Naive thymus-derived CD8-positive, alpha-beta T cell (primary cell): Measurements from ENCODE around the gene GDI2. TPM values are rescaled to one million over a fixed set of nuclear protein-coding genes. Genes with fewer than 3 reads are reported as not detected.

ENCODE experiments used
- ATAC-seq, 2 donors: fragments of 150-1000 bp; cut with Tn5 transposase in 1 of 2; sonication (Bioruptor Pico), chemical (Tn5 transposase) in 1 of 2; 1 replicate in 1 of 2; 2 replicates in 1 of 2; pipeline ENCODE4 v1.10.0; 2021; ENCODE audit warnings: mild to moderate bottlenecking in 2 of 2, moderate library complexity in 2 of 2
- POLR2A ChIA-PET: fragments of 350-600 bp; sonication (Branson Sonifier 250); formaldehyde crosslinking; loops from one replicate; lab custom pipeline; 2021; ENCODE audit warnings: antibody characterized with exemption; lab: Charles Lee
- DNase-seq, 10 donors: peaks; one replicate each; pipeline versions ENCODE4 v3.0.0 to v3.0.0-alpha.2; 2020 to 2022
- H3K27ac Mint-ChIP-seq, 10 donors: one replicate each; pipeline ENCODE4 v1.8.0; 2020 to 2022; ENCODE audit warnings: mild to moderate bottlenecking in 10 of 10, mixed read lengths in 10 of 10, moderate library complexity in 4 of 10, inconsistent platforms in 1 of 10
- H3K27me3 Mint-ChIP-seq, 5 donors: one replicate each; pipeline ENCODE4 v1.8.0; 2021 to 2022; ENCODE audit warnings: mixed read lengths in 5 of 5
- H3K36me3 Mint-ChIP-seq, 3 donors: one replicate each; pipeline ENCODE4 v1.8.0; 2020 to 2022; ENCODE audit warnings: mixed read lengths in 3 of 3, mild to moderate bottlenecking in 2 of 3, inconsistent platforms in 1 of 3
- H3K4me1 Mint-ChIP-seq, 4 donors: one replicate each; pipeline ENCODE4 v1.8.0; 2021 to 2022; ENCODE audit warnings: mixed read lengths in 4 of 4
- H3K4me3 Mint-ChIP-seq, 10 donors: one replicate each; pipeline ENCODE4 v1.8.0; 2020 to 2022; ENCODE audit warnings: mild to moderate bottlenecking in 10 of 10, mixed read lengths in 10 of 10, moderate library complexity in 6 of 10, inconsistent platforms in 1 of 10
- H3K9me3 Mint-ChIP-seq, 9 donors: one replicate each; pipeline ENCODE4 v1.8.0; 2020 to 2022; ENCODE audit warnings: mixed read lengths in 9 of 9, mild to moderate bottlenecking in 3 of 9, inconsistent platforms in 1 of 9, moderate library complexity in 1 of 9
- polyA plus RNA-seq, 3 donors: library from polyadenylated mRNA; unstranded; fragments of 300-500 nt; fragmentation: Illumina TruSeq; gene quantifications; one replicate each; pipeline ENCODE4 v1.2.3, GENCODE V29; 2021
- total RNA-seq, 8 experiments: library from RNA in 2 of 8; stranded (reverse) in 2 of 8; gene quantifications; one replicate each; pipeline ENCODE4 v1.2.3 and lab custom pipeline; 2021 to 2026

GDI2 gene
- total and polyA plus RNA-seq, 5 experiments from 2014 or later: 122 to 171 (median 145) TPM

DNA sequence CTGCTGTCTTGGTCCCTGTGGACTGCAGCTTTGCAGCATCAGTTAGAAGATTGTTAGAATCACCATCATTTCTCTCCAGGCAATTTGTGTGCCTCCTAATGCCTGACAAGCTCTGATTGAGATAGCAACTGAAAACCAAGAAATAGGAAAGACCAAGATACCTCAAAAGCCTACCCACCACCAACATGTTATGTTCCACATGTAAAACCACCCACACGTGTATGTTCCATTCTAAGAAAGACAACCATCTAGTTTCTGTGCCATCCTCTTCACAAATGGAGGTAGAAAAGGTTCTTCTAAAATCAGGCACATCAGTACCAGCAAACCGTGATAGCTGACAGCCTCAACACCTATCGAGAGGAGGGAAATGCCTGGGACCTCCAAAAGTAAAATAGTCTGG lies 81.7 kb downstream of the GDI2 start:
- DNase-seq: no peak
- H3K27ac Mint-ChIP-seq: peak overlapping the region in 7 of 10 donors; percentile 6 to 61 (median 11)
- no peak for ATAC-seq
- peaks cover 6 to 87% (median 32%) of the 10 kb centered on the region in 3 donors for H3K36me3 Mint-ChIP-seq
- H3K4me3 Mint-ChIP-seq: no peak overlapping the region
- H3K27me3 Mint-ChIP-seq: no peaks in the 10 kb centered on the region
- POLR2A ChIA-PET: no interaction called here
- peaks cover 0 to 9% (median 9%) of the 10 kb centered on the region in 4 donors for H3K4me1 Mint-ChIP-seq
- H3K9me3 Mint-ChIP-seq: no peaks in the 10 kb centered on the region

DNA sequence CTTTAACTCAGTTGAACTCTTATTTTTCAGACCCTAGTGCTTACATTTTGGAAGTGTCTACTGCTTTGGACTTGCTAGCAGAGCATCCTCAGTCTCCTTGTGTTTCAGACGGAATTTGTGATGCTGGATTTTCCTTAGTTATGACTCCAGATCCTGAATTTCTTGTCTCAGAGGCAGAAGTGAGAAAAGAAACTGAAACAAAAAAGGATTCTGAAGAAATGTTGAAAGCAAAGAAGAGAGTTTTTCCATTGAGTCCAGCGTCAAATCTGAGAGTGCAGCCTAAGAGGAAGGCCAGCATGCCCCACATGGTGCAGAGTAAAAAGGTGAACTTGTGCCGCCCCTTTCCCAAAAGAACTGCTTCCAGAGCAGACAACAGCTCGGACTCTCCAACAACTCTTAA lies 82.5 kb downstream of the GDI2 start:
- POLR2A ChIA-PET: interaction anchor here (1.1 kb wide), 1 partner anchor 9 kb away, joined by 3 read pairs; no protein-coding TSS in a partner anchor
- Mint-ChIP-seq H3K9me3 (no peaks in the 10 kb centered on the region), H3K27ac (peak overlapping the region in 1 of 10 donors; percentile 43), H3K4me1 (peaks cover 0 to 9% (median 8%) of the 10 kb centered on the region in 4 donors), H3K4me3 (no peak overlapping the region), H3K36me3 (peaks cover 6 to 91% (median 31%) of the 10 kb centered on the region in 3 donors), H3K27me3 (no peaks in the 10 kb centered on the region)
- DNase-seq: no peak
- no peak for ATAC-seq

DNA sequence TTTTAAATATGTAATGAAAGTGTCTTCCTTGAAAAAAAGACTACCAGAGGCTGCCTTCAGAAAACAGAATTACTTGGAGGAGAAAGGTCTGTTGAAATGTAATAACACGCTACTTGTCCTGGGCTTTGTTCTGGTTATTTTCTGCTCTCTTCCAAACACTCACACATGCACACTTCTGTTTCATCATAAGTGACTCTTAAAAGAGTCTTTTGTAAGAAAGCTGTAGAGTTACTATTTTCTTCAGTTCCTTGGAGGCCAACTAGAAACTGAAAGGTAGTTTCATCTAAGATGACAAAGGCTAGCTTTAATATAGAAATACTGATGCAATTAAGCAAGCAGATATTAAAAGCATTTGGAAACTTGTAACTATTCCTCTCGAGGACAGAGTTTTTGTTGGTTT lies 89.5 kb downstream of the GDI2 start:
- H3K27me3 Mint-ChIP-seq: no peaks in the 10 kb centered on the region
- POLR2A ChIA-PET: interaction anchor here (0.6 kb wide), 1 partner anchor 158 kb away, joined by 4 read pairs; no protein-coding TSS in a partner anchor
- no peak overlapping the region for H3K4me3 Mint-ChIP-seq
- H3K27ac Mint-ChIP-seq: peak overlapping the region in 3 of 10 donors; percentile 4 to 43 (median 6)
- H3K9me3 Mint-ChIP-seq: no peaks in the 10 kb centered on the region
- DNase-seq (no peak), ATAC-seq (no peak)
- H3K4me1 Mint-ChIP-seq: peaks cover 2 to 12% (median 3%) of the 10 kb centered on the region in 4 donors
- H3K36me3 Mint-ChIP-seq: peaks cover 5 to 75% (median 22%) of the 10 kb centered on the region in 3 donors

DNA sequence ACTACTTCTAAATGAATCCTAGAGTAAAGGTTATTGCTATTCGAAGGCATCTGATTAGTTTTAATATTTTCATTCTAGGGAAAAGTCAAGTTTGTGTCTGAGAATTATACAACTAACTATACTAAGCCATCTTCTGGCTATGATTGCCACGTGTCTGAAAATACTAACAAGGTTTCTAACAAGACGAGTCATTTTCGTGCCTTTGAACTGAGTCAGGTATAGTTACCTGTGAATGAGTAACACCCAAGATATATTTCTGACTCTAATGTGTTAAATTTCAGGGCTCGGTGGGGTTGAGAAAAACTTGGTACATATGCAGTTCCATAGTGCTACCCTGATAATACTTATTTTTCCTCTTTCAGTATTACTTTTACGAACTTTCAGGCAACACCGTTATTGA lies 93.1 kb downstream of the GDI2 start:
- POLR2A ChIA-PET: interaction anchor here (0.5 kb wide), 1 partner anchor 160 kb away, joined by 5 read pairs; no protein-coding TSS in a partner anchor
- Mint-ChIP-seq H3K36me3 (peaks cover 5 to 47% (median 16%) of the 10 kb centered on the region in 3 donors), H3K4me3 (no peak overlapping the region), H3K27me3 (no peaks in the 10 kb centered on the region), H3K9me3 (no peaks in the 10 kb centered on the region), H3K4me1 (peaks cover 8 to 24% (median 12%) of the 10 kb centered on the region in 4 donors), H3K27ac (no peak overlapping the region)
- DNase-seq: no peak
- ATAC-seq: no peak

DNA sequence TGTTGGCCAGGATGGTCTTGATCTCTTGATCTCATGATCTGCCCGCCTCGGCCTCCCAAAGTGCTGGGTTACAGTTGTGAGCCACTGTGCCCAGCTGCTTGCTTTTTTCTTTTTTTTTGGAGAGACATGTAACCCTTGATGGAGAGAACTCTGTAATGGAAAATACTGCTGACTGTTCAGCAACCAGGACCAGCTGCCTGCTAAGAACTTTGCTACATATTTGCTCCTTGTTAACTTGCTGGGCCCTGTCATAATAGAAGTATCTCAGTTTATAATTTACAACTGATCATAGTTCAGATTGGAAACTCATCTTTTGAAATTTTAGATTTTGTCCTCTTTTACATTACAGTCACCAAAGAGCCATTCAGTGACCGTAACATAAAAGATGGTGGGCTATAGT lies 93.7 kb downstream of the GDI2 start:
- Mint-ChIP-seq H3K4me1 (peaks cover 12 to 26% (median 17%) of the 10 kb centered on the region in 4 donors), H3K36me3 (peaks cover 5 to 43% (median 13%) of the 10 kb centered on the region in 3 donors), H3K27ac (peak overlapping the region in 1 of 10 donors; percentile 60), H3K4me3 (no peak overlapping the region), H3K27me3 (no peaks in the 10 kb centered on the region), H3K9me3 (no peaks in the 10 kb centered on the region)
- DNase-seq: no peak
- POLR2A ChIA-PET: no interaction called here
- ATAC-seq: no peak

Other genes starting within 250 kb of the GDI2 start
- gene ASB13, start 146.8 kb downstream of the GDI2 start, total RNA-seq: 10 to 100 TPM; 11.5 to 18.5 TPM
- 10 to 100 TPM; 12.5 to 23.9 (median 23.1) TPM for gene ASB13, start 146.8 kb downstream of the GDI2 start, polyA plus RNA-seq
- gene TASOR2, start 128.6 kb downstream of the GDI2 start, total RNA-seq: 10 to 100 TPM; 70.4 to 81.6 TPM
- 10 to 100 TPM; 14.1 to 17.3 (median 14.9) TPM for gene TASOR2, start 128.6 kb downstream of the GDI2 start, polyA plus RNA-seq
- 1 to 10 TPM; 8.4 to 9.2 TPM for gene ANKRD16, start 76.5 kb upstream of the GDI2 start, total RNA-seq
- 1 to 10 TPM; 3.0 to 5.9 (median 5.8) TPM for gene ANKRD16, start 76.5 kb upstream of the GDI2 start, polyA plus RNA-seq
- 10 to 100 TPM; 89.1 to 94.1 TPM for gene FBH1, start 76.8 kb upstream of the GDI2 start, total RNA-seq
- gene FBH1, start 76.8 kb upstream of the GDI2 start, polyA plus RNA-seq: 10 to 100 TPM; 48.4 to 76.5 (median 50.5) TPM
- gene IL15RA, start 164.1 kb upstream of the GDI2 start, total RNA-seq: 1 to 10 TPM; 3.6 to 5.4 TPM
- 1 to 10 TPM; 3.6 to 4.7 (median 3.8) TPM for gene IL15RA, start 164.1 kb upstream of the GDI2 start, polyA plus RNA-seq
- 1 to 10 TPM; 1.0 to 1.4 TPM for gene IL2RA, start 248.9 kb upstream of the GDI2 start, total RNA-seq
- gene IL2RA, start 248.9 kb upstream of the GDI2 start, polyA plus RNA-seq: under 1 TPM; 0.07 to 0.25 (median 0.16) TPM